ENCODE data around the gene PRR33.

- TF ChIP-seq CTCF (IDR thresholded peaks at IDR 0.05) (no peak), POLR2A (IDR thresholded peaks at IDR 0.05) (no peak)
Measured at GRCh38 chr11:1933416-1934334, 42.0 kb upstream of the PRR33 start.

Measured in heart left ventricle (tissue), 13 donors.